Measurements from ENCODE around the gene CASQ1.

DNA sequence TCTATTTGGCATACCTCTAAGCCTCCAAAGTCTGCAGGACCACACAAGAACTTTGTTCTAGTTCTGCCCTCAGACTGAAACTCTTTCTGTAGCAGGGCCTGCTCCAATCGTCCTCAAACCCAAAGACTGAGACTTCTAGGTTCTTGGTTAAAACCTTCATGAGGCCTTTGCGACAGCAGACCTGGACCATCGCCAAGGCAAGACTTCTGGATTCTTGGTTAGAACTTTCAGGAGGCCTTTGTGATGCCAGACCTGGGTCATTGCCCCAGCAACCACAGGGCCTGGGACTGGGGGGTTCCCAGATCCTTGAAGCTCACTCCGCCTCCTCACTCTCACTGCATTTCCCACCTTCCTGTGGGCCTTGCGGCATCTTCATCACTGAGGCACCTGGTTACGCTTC, 39.1 kb upstream of the CASQ1 start, which contains the start of gene ATP1A4:
- TF ChIP-seq, protein P1, sequence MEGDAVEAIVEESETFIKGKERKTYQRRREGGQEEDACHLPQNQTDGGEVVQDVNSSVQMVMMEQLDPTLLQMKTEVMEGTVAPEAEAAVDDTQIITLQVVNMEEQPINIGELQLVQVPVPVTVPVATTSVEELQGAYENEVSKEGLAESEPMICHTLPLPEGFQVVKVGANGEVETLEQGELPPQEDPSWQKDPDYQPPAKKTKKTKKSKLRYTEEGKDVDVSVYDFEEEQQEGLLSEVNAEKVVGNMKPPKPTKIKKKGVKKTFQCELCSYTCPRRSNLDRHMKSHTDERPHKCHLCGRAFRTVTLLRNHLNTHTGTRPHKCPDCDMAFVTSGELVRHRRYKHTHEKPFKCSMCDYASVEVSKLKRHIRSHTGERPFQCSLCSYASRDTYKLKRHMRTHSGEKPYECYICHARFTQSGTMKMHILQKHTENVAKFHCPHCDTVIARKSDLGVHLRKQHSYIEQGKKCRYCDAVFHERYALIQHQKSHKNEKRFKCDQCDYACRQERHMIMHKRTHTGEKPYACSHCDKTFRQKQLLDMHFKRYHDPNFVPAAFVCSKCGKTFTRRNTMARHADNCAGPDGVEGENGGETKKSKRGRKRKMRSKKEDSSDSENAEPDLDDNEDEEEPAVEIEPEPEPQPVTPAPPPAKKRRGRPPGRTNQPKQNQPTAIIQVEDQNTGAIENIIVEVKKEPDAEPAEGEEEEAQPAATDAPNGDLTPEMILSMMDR (IDR thresholded peaks at IDR 0.05): no peak
- TF ChIP-seq ZFX (IDR thresholded peaks at IDR 0.05; ENCODE audit: borderline replicate concordance): no peak

Data from 22Rv1 (cell line).